ENCODE measurements around the gene TRIB2. TPM values are rescaled to one million over a fixed set of nuclear protein-coding genes. Genes with fewer than 3 reads are reported as not detected.

Gene TRIB2
- total RNA-seq, 1 donor from 2014 or later, result 6.3 TPM

DNA sequence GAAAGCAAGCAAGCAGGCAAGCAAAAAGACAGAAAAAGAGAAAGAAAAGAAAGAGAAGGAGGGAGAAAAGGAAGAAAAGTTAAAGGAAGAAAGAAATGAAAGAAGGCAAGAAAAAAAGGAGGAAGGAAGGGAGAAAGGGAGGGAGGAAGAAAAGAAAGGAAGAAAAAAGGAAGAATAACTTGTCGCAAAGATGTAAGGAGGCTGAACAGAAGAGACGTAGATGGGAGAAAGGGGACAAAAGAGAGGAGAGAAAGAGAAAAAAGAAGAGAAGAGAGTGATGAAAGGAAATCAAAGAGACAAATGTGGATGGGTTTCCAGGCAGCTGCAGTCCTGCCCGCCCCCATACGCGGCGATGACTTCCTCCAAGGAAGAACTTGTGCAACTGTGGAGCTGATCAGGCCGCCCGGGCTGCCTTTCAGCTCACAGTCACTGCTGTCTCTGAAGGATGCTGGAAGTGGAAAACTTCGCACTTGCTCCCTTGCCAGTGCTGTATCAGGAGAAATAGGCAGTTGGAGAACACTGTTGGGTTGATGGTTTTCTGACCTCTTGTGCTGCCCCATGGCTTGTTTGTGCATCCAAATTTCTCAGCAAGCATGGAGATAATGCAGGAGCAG lies 52.9 kb downstream of the TRIB2 start:
- H3K9me3 Mint-ChIP-seq, result no peaks in the 10 kb centered on the region
- no peaks in the 10 kb centered on the region for H3K36me3 Mint-ChIP-seq (ENCODE audit: low read depth)
- peaks cover 7% of the 10 kb centered on the region for H3K4me1 Mint-ChIP-seq (ENCODE audit: low read depth)
- no peak overlapping the region for H3K4me3 Mint-ChIP-seq
- intact Hi-C loops (cut with micrococcal nuclease), result no loop called here
- H3K27me3 Mint-ChIP-seq (ENCODE audit: insufficient read depth), result peaks cover 19% of the 10 kb centered on the region
- H3K27ac Mint-ChIP-seq, result no peak overlapping the region
- DNase-seq (ENCODE audit: low spot score), result no peak

GRCh38 chr2:12770300-12770968 lies 53.7 kb downstream of the TRIB2 start:
- H3K4me3 Mint-ChIP-seq, result no peak overlapping the region
- H3K36me3 Mint-ChIP-seq (ENCODE audit: low read depth), result no peaks in the 10 kb centered on the region
- intact Hi-C loops (cut with micrococcal nuclease), result no loop called here
- H3K27me3 Mint-ChIP-seq (ENCODE audit: insufficient read depth), result peaks cover 19% of the 10 kb centered on the region
- DNase-seq (ENCODE audit: low spot score), result no peak
- no peak overlapping the region for H3K27ac Mint-ChIP-seq
- peaks cover 7% of the 10 kb centered on the region for H3K4me1 Mint-ChIP-seq (ENCODE audit: low read depth)
- H3K9me3 Mint-ChIP-seq, result no peaks in the 10 kb centered on the region

DNA sequence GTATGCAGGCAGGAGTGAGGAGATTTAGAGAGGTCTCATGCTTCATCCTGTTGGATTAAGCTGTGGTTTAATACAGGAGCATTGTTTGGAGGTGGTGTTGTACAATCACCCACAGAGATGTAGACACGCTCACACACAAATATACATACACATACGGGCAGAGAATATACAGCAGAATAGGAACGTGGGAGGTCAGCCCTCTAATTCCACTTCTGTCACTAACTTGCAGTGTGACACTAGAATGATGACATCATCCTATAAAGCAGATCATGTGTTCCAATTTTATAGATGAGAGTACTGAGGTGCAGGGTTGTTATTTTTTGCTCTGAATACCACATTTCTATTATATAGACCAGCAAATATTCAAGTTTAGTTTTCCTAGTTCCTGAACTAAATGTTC lies 54.4 kb downstream of the TRIB2 start:
- Mint-ChIP-seq H3K4me1 (ENCODE audit: low read depth) (peaks cover 7% of the 10 kb centered on the region), H3K36me3 (ENCODE audit: low read depth) (no peaks in the 10 kb centered on the region), H3K27ac (no peak overlapping the region), H3K27me3 (ENCODE audit: insufficient read depth) (peaks cover 16% of the 10 kb centered on the region), H3K4me3 (no peak overlapping the region), H3K9me3 (no peaks in the 10 kb centered on the region)
- no peak for DNase-seq (ENCODE audit: low spot score)
- intact Hi-C loops (cut with micrococcal nuclease), result no loop called here

GRCh38 chr2:12773586-12774394 lies 57.1 kb downstream of the TRIB2 start:
- H3K4me3 Mint-ChIP-seq, result no peak overlapping the region
- H3K27me3 Mint-ChIP-seq (ENCODE audit: insufficient read depth), result peaks cover 7% of the 10 kb centered on the region
- no peaks in the 10 kb centered on the region for H3K9me3 Mint-ChIP-seq
- intact Hi-C loops (cut with micrococcal nuclease), result no loop called here
- no peaks in the 10 kb centered on the region for H3K36me3 Mint-ChIP-seq (ENCODE audit: low read depth)
- DNase-seq (ENCODE audit: low spot score), result no peak
- no peak overlapping the region for H3K27ac Mint-ChIP-seq
- peaks cover 7% of the 10 kb centered on the region for H3K4me1 Mint-ChIP-seq (ENCODE audit: low read depth)

DNA sequence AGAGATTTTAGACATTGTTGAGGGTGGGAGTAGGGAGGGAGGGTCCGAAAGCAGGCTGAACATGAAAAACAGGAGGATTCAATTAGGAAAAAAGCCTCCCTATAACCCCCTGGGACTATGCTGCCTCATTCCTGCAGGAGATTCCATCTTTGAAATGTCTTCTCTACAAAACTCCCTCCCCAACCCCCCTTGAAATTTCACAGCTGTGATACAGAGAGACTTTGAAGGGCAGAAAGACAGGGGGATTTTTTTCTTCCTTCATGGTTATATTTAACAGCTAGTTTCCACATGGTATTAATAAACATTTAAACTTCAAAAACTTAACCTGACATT lies 57.6 kb downstream of the TRIB2 start:
- no peak overlapping the region for H3K4me3 Mint-ChIP-seq
- no peak overlapping the region for H3K27ac Mint-ChIP-seq
- H3K9me3 Mint-ChIP-seq, result no peaks in the 10 kb centered on the region
- peaks cover 7% of the 10 kb centered on the region for H3K27me3 Mint-ChIP-seq (ENCODE audit: insufficient read depth)
- no peaks in the 10 kb centered on the region for H3K36me3 Mint-ChIP-seq (ENCODE audit: low read depth)
- no peak for DNase-seq (ENCODE audit: low spot score)
- intact Hi-C loops (cut with micrococcal nuclease), result no loop called here
- peaks cover 5% of the 10 kb centered on the region for H3K4me1 Mint-ChIP-seq (ENCODE audit: low read depth)

DNA sequence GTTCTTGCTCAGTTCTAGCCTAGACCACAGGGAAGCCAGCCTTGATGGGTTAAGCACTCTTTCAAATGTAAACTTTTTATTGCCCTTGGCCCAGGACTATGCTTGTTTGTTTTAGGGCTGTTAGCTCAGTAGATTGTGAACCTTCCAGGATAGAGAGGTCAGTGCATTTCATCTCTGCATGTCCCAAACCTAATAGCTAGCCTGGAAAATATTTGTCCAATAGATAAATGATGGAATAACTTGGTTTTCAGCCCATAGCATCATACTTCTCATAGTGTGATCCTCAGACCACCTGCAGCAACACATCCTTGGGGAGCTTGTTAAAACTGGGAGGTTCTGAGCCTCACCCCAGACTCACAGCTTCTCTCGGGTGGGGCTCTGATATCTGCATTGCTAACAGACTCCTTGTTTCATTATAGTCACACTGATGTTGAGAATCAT lies 59.8 kb downstream of the TRIB2 start:
- Mint-ChIP-seq H3K4me1 (ENCODE audit: low read depth) (no peaks in the 10 kb centered on the region), H3K4me3 (no peak overlapping the region), H3K9me3 (no peaks in the 10 kb centered on the region), H3K27ac (no peak overlapping the region), H3K27me3 (ENCODE audit: insufficient read depth) (no peaks in the 10 kb centered on the region), H3K36me3 (ENCODE audit: low read depth) (no peaks in the 10 kb centered on the region)
- intact Hi-C loops (cut with micrococcal nuclease), result no loop called here
- DNase-seq (ENCODE audit: low spot score), result no peak

DNA sequence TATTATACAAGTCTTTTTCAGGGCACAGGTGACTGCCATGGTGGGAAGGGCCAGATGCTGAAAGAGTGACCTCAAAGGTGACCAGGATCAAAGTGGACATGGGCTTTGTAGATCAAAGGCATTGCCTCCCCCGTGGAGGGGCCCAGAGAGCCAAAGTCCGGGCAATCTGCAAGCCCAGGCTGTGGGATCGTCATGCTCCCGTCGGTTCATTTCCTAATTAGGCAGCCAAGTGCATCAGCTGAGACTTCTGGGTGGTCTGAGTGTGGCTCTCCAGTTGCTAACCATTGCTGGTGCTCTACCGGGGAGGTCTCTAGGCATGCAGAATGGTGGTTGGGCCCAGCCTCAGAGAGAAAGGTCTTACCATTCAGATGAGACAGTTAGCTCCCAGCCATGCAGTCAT lies 61.6 kb downstream of the TRIB2 start:
- intact Hi-C loops (cut with micrococcal nuclease), result no loop called here
- no peaks in the 10 kb centered on the region for H3K36me3 Mint-ChIP-seq (ENCODE audit: low read depth)
- no peaks in the 10 kb centered on the region for H3K9me3 Mint-ChIP-seq
- no peak overlapping the region for H3K27ac Mint-ChIP-seq
- no peak for DNase-seq (ENCODE audit: low spot score)
- no peak overlapping the region for H3K4me3 Mint-ChIP-seq
- H3K4me1 Mint-ChIP-seq (ENCODE audit: low read depth), result no peaks in the 10 kb centered on the region
- H3K27me3 Mint-ChIP-seq (ENCODE audit: insufficient read depth), result no peaks in the 10 kb centered on the region

DNA sequence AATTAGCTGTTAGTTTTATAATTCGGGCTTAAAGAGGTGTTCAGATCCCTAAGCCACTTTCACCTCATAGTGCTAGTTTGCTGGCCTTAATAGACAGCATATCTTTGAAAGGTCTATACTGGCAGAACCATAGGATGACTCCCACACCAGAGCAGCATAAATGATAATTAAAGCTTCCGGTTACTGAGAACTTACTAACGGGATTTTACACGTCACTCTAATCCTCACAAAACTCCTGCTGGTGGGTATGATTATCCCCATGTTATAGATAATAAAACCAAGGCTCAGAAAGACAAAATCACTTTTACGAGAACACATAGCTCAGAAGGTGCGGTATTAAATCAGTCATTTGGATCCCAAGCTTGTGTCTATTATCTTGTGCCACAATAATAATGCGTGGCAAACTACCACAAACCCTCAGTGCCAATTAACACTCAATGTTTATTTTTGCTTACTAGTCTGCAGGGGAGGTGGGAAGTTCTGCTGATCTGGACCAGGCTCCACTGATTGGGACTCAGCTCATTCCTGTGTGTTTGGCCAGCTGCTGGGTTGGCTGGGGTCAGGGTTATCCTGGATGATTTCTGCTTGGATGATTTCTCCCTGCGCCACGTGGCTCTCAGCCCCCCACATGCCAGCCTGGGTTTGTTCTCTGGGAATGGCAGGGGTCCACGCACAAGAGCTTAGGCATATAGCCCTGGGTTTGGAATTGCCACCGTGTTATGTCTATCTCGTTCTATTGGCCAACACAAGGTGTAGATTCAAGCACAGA lies 62.3 kb downstream of the TRIB2 start:
- H3K27me3 Mint-ChIP-seq (ENCODE audit: insufficient read depth), result no peaks in the 10 kb centered on the region
- no peaks in the 10 kb centered on the region for H3K4me1 Mint-ChIP-seq (ENCODE audit: low read depth)
- H3K27ac Mint-ChIP-seq, result no peak overlapping the region
- DNase-seq (ENCODE audit: low spot score), result no peak
- intact Hi-C loops (cut with micrococcal nuclease), result no loop called here
- H3K4me3 Mint-ChIP-seq, result no peak overlapping the region
- H3K36me3 Mint-ChIP-seq (ENCODE audit: low read depth), result no peaks in the 10 kb centered on the region
- no peaks in the 10 kb centered on the region for H3K9me3 Mint-ChIP-seq

DNA sequence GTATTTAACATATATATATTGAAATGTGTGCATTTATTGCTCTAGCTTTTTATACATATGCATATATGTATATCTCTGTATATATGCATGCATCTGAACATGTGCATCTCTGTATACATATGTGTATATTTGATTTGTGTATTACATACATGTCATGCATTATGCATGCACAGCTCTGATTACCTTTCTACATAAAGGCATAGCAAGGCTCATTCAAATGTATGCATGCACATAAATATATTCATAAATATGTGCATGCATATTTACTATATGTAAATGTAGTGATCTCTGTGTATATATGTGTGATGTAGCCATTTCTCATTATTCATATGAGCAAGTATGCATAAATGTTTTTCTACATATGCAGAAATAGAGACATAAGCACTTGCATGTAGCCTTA lies 64.6 kb downstream of the TRIB2 start:
- intact Hi-C loops (cut with micrococcal nuclease), result no loop called here
- Mint-ChIP-seq H3K27me3 (ENCODE audit: insufficient read depth) (no peaks in the 10 kb centered on the region), H3K4me1 (ENCODE audit: low read depth) (no peaks in the 10 kb centered on the region), H3K36me3 (ENCODE audit: low read depth) (no peaks in the 10 kb centered on the region), H3K27ac (no peak overlapping the region), H3K4me3 (no peak overlapping the region), H3K9me3 (no peaks in the 10 kb centered on the region)
- DNase-seq (ENCODE audit: low spot score), result no peak

- Mint-ChIP-seq H3K27me3 (ENCODE audit: insufficient read depth) (peaks cover 6% of the 10 kb centered on the region), H3K4me3 (no peak overlapping the region), H3K36me3 (ENCODE audit: low read depth) (no peaks in the 10 kb centered on the region), H3K9me3 (peaks cover 4% of the 10 kb centered on the region), H3K27ac (no peak overlapping the region), H3K4me1 (ENCODE audit: low read depth) (no peaks in the 10 kb centered on the region)
- intact Hi-C loops (cut with micrococcal nuclease), result no loop called here
- no peak for DNase-seq (ENCODE audit: low spot score)
These were observed 71.4 kb downstream of the TRIB2 start for GRCh38 chr2:12787891-12788801.

DNA sequence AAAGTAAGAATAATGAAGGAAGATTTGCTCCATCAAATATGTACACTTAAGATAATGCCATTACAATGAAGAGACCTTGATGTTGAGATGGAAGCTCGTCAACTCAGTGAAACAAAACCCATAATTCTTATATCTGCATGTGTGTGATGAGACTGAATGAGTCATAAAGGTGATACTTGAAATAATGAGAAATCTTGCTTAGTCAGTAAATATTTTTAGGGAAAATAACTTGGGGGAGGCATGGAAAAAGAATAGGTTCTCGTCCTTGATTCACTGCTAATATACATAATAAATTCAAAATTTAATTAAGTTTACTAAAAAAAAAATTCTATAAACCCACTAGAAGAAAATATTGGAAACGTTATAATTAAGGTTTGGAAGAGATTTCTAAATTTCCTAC lies 75.2 kb downstream of the TRIB2 start:
- intact Hi-C loops (cut with micrococcal nuclease), result no loop called here
- Mint-ChIP-seq H3K27me3 (ENCODE audit: insufficient read depth) (peaks cover 6% of the 10 kb centered on the region), H3K4me3 (no peak overlapping the region), H3K27ac (no peak overlapping the region), H3K4me1 (ENCODE audit: low read depth) (no peaks in the 10 kb centered on the region), H3K9me3 (peaks cover 4% of the 10 kb centered on the region), H3K36me3 (ENCODE audit: low read depth) (no peaks in the 10 kb centered on the region)
- DNase-seq (ENCODE audit: low spot score), result no peak
